ENCODE measurements around the gene REPS2.

The REPS2 gene

DNA sequence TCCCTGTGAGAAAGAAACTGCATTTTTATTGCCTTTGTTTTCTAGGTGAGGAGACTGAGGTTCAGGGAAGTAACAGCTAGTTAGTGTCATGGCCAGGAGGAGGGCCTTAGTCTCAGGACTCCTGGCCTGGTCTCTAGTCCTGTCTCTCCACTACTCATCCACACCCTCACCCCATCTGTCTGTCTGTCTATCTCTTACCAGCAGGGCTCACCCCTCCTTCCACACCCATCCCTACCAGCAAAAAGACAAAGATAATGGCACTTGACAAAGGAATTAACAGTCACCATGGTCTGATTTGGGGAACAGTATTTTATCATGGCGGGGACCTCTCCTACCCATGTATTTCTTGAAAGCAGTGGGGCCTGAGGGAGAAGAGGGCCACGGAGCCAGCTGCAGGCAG, 125.8 kb downstream of the REPS2 start:
- Histone ChIP-seq H3K27me3 (ENCODE audit: control insufficient read depth in 2 of 2, insufficient read depth in 2 of 2, low read length in 2 of 2) (peaks cover 2 to 10% of the 10 kb centered on the region in 2 donors), H3K9me3 (ENCODE audit: control insufficient read depth in 2 of 2, low read length in 2 of 2) (no peaks in the 10 kb centered on the region), H3K9ac (ENCODE audit: low read depth in 1 of 2, low read length in 2 of 2) (no peak overlapping the region), H3K36me3 (ENCODE audit: control insufficient read depth in 2 of 2, insufficient read depth in 2 of 2, low read length in 2 of 2) (no peaks in the 10 kb centered on the region), H3K27ac (ENCODE audit: low read depth in 2 of 2, low read length in 2 of 2) (no peak overlapping the region), H3K4me3 (ENCODE audit: low read length in 2 of 2) (no peak overlapping the region), H3K4me1 (ENCODE audit: control insufficient read depth in 2 of 2, insufficient read depth in 2 of 2, low read length in 2 of 2) (no peaks in the 10 kb centered on the region)

DNA sequence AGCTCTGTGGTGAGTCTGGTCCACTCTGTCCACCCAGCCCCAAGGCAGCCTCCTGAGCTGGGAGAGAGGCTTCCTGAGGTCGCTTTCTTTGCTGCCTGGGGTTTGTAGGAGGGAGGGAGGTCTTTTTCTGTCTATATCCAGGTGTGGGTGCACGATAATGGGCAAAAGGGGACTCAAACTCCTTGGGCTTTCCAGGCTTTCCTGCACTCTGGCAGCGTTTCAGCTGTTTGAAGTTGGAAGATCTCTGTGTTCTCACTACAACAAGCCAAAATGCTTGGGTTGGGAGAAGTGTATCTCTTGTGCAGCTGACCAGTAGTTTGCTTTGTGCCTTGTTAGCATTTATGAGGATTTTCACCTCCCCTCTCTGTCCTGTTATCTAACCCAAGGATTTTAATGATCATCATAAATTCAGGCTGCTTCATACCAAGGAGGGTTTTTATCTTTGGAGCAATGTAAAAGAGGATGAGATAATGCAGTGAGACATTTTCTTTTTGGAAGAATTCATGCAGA, 126.3 kb downstream of the REPS2 start:
- H3K9me3 ChIP-seq (ENCODE audit: control insufficient read depth in 2 of 2, low read length in 2 of 2) = no peaks in the 10 kb centered on the region
- H3K4me3 ChIP-seq (ENCODE audit: low read length in 2 of 2) = no peak overlapping the region
- H3K36me3 ChIP-seq (ENCODE audit: control insufficient read depth in 2 of 2, insufficient read depth in 2 of 2, low read length in 2 of 2) = no peaks in the 10 kb centered on the region
- H3K27ac ChIP-seq (ENCODE audit: low read depth in 2 of 2, low read length in 2 of 2) = no peak overlapping the region
- H3K4me1 ChIP-seq (ENCODE audit: control insufficient read depth in 2 of 2, insufficient read depth in 2 of 2, low read length in 2 of 2) = no peaks in the 10 kb centered on the region
- no peak overlapping the region for H3K9ac ChIP-seq (ENCODE audit: low read depth in 1 of 2, low read length in 2 of 2)
- H3K27me3 ChIP-seq (ENCODE audit: control insufficient read depth in 2 of 2, insufficient read depth in 2 of 2, low read length in 2 of 2) = peaks cover 2 to 13% of the 10 kb centered on the region in 2 donors

DNA sequence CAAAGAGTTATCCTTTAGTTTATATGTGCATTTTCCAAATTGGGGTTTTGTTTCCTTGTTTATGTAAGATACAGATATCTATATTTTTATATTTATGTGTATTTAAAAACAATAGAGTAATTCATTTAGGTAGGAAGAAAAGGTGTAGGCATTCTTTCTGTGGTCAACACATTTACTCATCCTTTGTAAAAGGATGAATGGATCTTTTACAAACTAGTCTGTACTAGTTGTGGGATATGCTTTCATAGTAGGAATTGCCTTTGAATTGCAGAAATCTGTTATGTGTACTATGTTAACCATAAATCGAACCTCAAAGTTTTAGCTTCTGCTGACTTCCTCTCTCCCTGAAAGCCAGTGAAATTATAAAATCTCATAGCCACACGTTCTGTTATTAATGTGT, 128.5 kb downstream of the REPS2 start:
- Histone ChIP-seq H3K36me3 (ENCODE audit: control insufficient read depth in 2 of 2, insufficient read depth in 2 of 2, low read length in 2 of 2) (no peaks in the 10 kb centered on the region), H3K9ac (ENCODE audit: low read depth in 1 of 2, low read length in 2 of 2) (no peak overlapping the region), H3K27ac (ENCODE audit: low read depth in 2 of 2, low read length in 2 of 2) (no peak overlapping the region), H3K4me3 (ENCODE audit: low read length in 2 of 2) (no peak overlapping the region), H3K4me1 (ENCODE audit: control insufficient read depth in 2 of 2, insufficient read depth in 2 of 2, low read length in 2 of 2) (no peaks in the 10 kb centered on the region), H3K27me3 (ENCODE audit: control insufficient read depth in 2 of 2, insufficient read depth in 2 of 2, low read length in 2 of 2) (peaks cover 2 to 12% of the 10 kb centered on the region in 2 donors), H3K9me3 (ENCODE audit: control insufficient read depth in 2 of 2, low read length in 2 of 2) (no peaks in the 10 kb centered on the region)

DNA sequence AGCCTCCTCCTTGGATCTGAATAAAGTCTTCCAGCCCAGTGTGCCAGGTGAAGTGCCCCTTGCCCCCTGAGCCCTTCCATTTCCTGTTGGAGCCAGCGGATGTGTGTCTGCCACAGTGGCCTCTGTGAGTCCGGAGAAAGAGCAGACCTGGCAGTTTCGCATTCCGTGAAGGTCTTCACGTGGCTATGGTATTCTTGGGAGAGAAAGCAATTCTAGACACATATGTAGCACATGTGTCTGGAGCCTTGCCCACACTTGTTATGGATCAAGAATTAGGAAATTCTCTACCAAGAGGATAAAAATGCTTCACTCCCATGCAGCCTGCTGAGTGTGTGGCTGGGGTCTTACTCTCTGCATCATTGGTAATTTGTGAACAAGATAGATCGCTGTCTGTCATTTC, 130.9 kb downstream of the REPS2 start:
- H3K36me3 ChIP-seq (ENCODE audit: control insufficient read depth in 2 of 2, insufficient read depth in 2 of 2, low read length in 2 of 2) = no peaks in the 10 kb centered on the region
- H3K4me1 ChIP-seq (ENCODE audit: control insufficient read depth in 2 of 2, insufficient read depth in 2 of 2, low read length in 2 of 2) = no peaks in the 10 kb centered on the region
- H3K4me3 ChIP-seq (ENCODE audit: low read length in 2 of 2) = no peak overlapping the region
- peaks cover 2 to 7% of the 10 kb centered on the region in 2 donors for H3K27me3 ChIP-seq (ENCODE audit: control insufficient read depth in 2 of 2, insufficient read depth in 2 of 2, low read length in 2 of 2)
- no peak overlapping the region for H3K9ac ChIP-seq (ENCODE audit: low read depth in 1 of 2, low read length in 2 of 2)
- H3K27ac ChIP-seq (ENCODE audit: low read depth in 2 of 2, low read length in 2 of 2) = no peak overlapping the region
- no peaks in the 10 kb centered on the region for H3K9me3 ChIP-seq (ENCODE audit: control insufficient read depth in 2 of 2, low read length in 2 of 2)

DNA sequence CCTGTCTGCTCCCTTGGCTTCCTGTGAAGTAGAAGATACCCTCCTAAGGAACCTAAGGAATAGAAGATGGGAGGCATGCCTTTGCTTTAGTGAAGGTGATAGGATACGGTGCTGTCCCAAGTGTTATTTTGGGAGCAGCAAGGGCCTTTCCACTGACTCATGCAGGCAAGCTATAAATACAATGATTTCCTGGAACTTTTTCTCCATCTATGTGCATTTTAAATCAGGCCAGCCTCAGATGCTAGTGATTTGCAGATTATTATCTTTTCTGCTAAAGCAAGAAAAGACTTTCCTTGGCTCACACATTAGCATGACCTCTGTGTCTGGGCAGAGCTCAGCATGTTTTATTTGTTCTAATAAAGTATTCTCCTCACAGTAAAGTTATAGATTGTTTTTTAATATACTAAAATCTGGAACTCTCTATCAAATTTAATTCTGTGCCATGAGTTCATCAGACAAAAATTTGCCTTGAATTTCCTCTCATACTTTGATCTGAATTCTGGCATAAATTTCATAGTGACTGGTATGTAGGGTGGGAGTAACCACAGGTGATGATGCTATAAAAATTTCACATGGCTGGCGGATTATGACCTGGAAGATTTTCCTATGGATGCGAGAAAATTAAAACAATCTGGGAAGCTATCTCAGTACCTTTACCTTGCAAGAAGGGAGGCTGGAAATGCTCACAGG, 131.7 kb downstream of the REPS2 start:
- Histone ChIP-seq H3K27ac (ENCODE audit: low read depth in 2 of 2, low read length in 2 of 2) (no peak overlapping the region), H3K4me1 (ENCODE audit: control insufficient read depth in 2 of 2, insufficient read depth in 2 of 2, low read length in 2 of 2) (no peaks in the 10 kb centered on the region)

DNA sequence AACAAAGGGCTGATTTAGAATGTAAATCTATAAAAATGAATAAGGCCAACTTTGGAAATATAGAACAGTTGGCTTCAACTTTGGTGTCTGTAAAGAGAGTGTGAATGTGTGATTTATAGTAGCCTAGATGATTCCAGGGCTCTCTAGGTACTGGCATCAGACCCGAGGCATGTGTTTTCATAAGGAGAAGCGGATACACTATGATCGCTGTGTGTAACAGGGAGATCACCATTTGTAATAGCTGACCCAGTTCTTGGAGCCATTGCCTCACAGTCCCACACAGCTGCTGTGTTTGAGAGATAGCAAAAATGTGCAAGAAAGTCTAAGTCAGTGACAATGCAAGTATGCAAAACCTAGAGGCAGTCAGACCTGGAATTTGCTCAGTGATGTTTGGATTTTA, 135.1 kb downstream of the REPS2 start:
- H3K4me1 ChIP-seq (ENCODE audit: control insufficient read depth in 2 of 2, insufficient read depth in 2 of 2, low read length in 2 of 2) = no peaks in the 10 kb centered on the region
- peaks cover 1 to 4% of the 10 kb centered on the region in 2 donors for H3K27me3 ChIP-seq (ENCODE audit: control insufficient read depth in 2 of 2, insufficient read depth in 2 of 2, low read length in 2 of 2)
- H3K27ac ChIP-seq (ENCODE audit: low read depth in 2 of 2, low read length in 2 of 2) = no peak overlapping the region
- no peaks in the 10 kb centered on the region for H3K9me3 ChIP-seq (ENCODE audit: control insufficient read depth in 2 of 2, low read length in 2 of 2)
- no peak overlapping the region for H3K4me3 ChIP-seq (ENCODE audit: low read length in 2 of 2)
- no peak overlapping the region for H3K9ac ChIP-seq (ENCODE audit: low read depth in 1 of 2, low read length in 2 of 2)
- H3K36me3 ChIP-seq (ENCODE audit: control insufficient read depth in 2 of 2, insufficient read depth in 2 of 2, low read length in 2 of 2) = no peaks in the 10 kb centered on the region

More for the DNA sequence above, 131.7 kb downstream of the REPS2 start:
- Histone ChIP-seq H3K27me3 (ENCODE audit: control insufficient read depth in 2 of 2, insufficient read depth in 2 of 2, low read length in 2 of 2) (peaks cover 2 to 4% of the 10 kb centered on the region in 2 donors), H3K36me3 (ENCODE audit: control insufficient read depth in 2 of 2, insufficient read depth in 2 of 2, low read length in 2 of 2) (no peaks in the 10 kb centered on the region), H3K9ac (ENCODE audit: low read depth in 1 of 2, low read length in 2 of 2) (no peak overlapping the region), H3K4me3 (ENCODE audit: low read length in 2 of 2) (no peak overlapping the region), H3K9me3 (ENCODE audit: control insufficient read depth in 2 of 2, low read length in 2 of 2) (no peaks in the 10 kb centered on the region)

DNA sequence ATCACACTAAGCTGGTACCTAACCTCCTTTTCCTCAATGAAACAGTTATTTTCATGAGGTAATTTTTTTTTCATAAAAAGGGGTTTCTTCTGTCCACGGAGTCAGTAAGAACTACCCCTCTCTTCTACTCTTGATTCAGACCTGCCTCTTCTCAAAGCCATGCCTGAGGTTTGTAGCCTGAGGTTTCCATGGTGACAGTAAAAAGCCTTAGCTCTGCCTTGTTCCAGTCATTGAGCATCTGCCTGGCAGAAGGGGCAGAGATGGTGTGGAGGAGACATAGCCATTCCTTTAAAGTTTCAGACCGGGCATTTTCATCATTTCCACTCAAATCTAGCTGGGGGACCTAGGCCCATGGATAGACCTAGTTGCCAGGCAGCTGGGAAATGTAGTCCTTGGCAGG, 135.5 kb downstream of the REPS2 start:
- no peaks in the 10 kb centered on the region for H3K36me3 ChIP-seq (ENCODE audit: control insufficient read depth in 2 of 2, insufficient read depth in 2 of 2, low read length in 2 of 2)
- peaks cover 0 to 5% of the 10 kb centered on the region in 2 donors for H3K27me3 ChIP-seq (ENCODE audit: control insufficient read depth in 2 of 2, insufficient read depth in 2 of 2, low read length in 2 of 2)
- H3K4me3 ChIP-seq (ENCODE audit: low read length in 2 of 2) = no peak overlapping the region
- no peaks in the 10 kb centered on the region for H3K9me3 ChIP-seq (ENCODE audit: control insufficient read depth in 2 of 2, low read length in 2 of 2)
- H3K9ac ChIP-seq (ENCODE audit: low read depth in 1 of 2, low read length in 2 of 2) = no peak overlapping the region
- no peaks in the 10 kb centered on the region for H3K4me1 ChIP-seq (ENCODE audit: control insufficient read depth in 2 of 2, insufficient read depth in 2 of 2, low read length in 2 of 2)
- no peak overlapping the region for H3K27ac ChIP-seq (ENCODE audit: low read depth in 2 of 2, low read length in 2 of 2)

DNA sequence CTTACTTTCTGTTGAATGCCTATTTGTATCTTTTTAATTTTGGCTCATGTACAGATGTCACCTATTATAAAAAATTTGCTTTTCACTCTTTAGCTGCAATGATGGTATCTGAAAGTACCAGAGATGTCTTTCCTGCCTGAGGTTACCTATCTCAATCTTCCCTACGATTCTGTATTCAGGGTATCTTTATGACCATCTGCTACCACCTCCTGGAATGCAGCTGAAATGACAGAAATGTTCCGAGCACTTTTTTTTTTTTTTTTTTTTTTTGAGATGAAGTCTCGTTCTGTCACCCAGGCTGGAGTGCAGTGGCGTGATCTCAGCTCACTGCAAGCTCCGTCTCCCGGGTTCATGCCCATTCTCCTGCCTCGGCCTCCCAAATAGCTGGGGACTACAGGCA, 136.4 kb downstream of the REPS2 start:
- Histone ChIP-seq H3K27me3 (ENCODE audit: control insufficient read depth in 2 of 2, insufficient read depth in 2 of 2, low read length in 2 of 2) (peaks cover 0 to 7% of the 10 kb centered on the region in 2 donors), H3K9me3 (ENCODE audit: control insufficient read depth in 2 of 2, low read length in 2 of 2) (no peaks in the 10 kb centered on the region), H3K27ac (ENCODE audit: low read depth in 2 of 2, low read length in 2 of 2) (no peak overlapping the region), H3K36me3 (ENCODE audit: control insufficient read depth in 2 of 2, insufficient read depth in 2 of 2, low read length in 2 of 2) (no peaks in the 10 kb centered on the region), H3K4me3 (ENCODE audit: low read length in 2 of 2) (no peak overlapping the region), H3K9ac (ENCODE audit: low read depth in 1 of 2, low read length in 2 of 2) (no peak overlapping the region), H3K4me1 (ENCODE audit: control insufficient read depth in 2 of 2, insufficient read depth in 2 of 2, low read length in 2 of 2) (no peaks in the 10 kb centered on the region)

DNA sequence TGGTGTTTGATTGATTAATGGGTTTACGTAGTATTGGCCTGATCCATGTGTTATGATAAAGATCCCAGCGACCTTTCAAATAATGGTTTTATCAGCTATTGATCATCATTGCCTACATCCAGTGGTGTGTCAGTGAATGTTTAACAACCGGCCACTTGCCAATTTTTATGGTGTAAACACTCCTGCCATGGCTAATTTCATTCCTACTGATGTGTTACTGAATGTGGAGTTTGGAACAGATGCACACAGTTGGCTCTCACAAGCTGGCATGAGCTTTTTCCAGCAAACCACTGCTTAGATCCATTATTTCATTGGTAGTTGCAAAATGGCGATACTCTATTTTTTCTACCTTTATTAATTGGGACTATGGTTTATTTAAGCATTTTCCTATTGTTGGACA, 139.9 kb downstream of the REPS2 start:
- no peaks in the 10 kb centered on the region for H3K36me3 ChIP-seq (ENCODE audit: control insufficient read depth in 2 of 2, insufficient read depth in 2 of 2, low read length in 2 of 2)
- H3K4me3 ChIP-seq (ENCODE audit: low read length in 2 of 2) = no peak overlapping the region
- no peak overlapping the region for H3K27ac ChIP-seq (ENCODE audit: low read depth in 2 of 2, low read length in 2 of 2)
- H3K9me3 ChIP-seq (ENCODE audit: control insufficient read depth in 2 of 2, low read length in 2 of 2) = no peaks in the 10 kb centered on the region
- H3K4me1 ChIP-seq (ENCODE audit: control insufficient read depth in 2 of 2, insufficient read depth in 2 of 2, low read length in 2 of 2) = no peaks in the 10 kb centered on the region
- no peak overlapping the region for H3K9ac ChIP-seq (ENCODE audit: low read depth in 1 of 2, low read length in 2 of 2)
- peaks cover 0 to 7% of the 10 kb centered on the region in 2 donors for H3K27me3 ChIP-seq (ENCODE audit: control insufficient read depth in 2 of 2, insufficient read depth in 2 of 2, low read length in 2 of 2)

DNA sequence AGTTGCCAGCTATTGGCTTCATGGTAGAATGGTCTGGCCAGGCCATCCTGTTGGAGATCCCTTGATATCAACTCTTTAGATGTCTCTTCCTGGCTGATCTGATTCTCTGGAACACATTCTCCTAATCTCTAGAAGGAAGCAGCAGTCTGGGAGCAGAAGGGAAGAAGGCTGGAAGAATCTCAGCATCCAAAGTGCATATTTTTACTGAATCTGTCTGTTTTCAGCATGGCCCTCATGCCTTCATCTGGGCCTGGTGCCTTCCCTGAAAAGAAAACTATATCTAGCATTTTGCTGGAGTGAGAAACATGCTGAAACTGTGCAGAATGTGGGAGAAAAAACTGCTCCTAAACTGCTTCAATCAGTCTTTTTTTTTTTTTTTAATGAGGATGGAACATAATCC, 148.7 kb downstream of the REPS2 start:
- Histone ChIP-seq H3K36me3 (ENCODE audit: control insufficient read depth in 2 of 2, insufficient read depth in 2 of 2, low read length in 2 of 2) (no peaks in the 10 kb centered on the region), H3K9ac (ENCODE audit: low read depth in 1 of 2, low read length in 2 of 2) (no peak overlapping the region), H3K9me3 (ENCODE audit: control insufficient read depth in 2 of 2, low read length in 2 of 2) (no peaks in the 10 kb centered on the region), H3K4me1 (ENCODE audit: control insufficient read depth in 2 of 2, insufficient read depth in 2 of 2, low read length in 2 of 2) (no peaks in the 10 kb centered on the region), H3K27me3 (ENCODE audit: control insufficient read depth in 2 of 2, insufficient read depth in 2 of 2, low read length in 2 of 2) (peaks cover 2 to 8% of the 10 kb centered on the region in 2 donors), H3K4me3 (ENCODE audit: low read length in 2 of 2) (no peak overlapping the region), H3K27ac (ENCODE audit: low read depth in 2 of 2, low read length in 2 of 2) (no peak overlapping the region)

Data from mucosa of rectum (tissue), 2 donors.